ENCODE results near the gene KHK. TPM values are rescaled to one million over a fixed set of nuclear protein-coding genes. Genes with fewer than 3 reads are reported as not detected.

The KHK gene
- total RNA-seq, result 0.98 and 0.99 TPM in 2 replicates

DNA sequence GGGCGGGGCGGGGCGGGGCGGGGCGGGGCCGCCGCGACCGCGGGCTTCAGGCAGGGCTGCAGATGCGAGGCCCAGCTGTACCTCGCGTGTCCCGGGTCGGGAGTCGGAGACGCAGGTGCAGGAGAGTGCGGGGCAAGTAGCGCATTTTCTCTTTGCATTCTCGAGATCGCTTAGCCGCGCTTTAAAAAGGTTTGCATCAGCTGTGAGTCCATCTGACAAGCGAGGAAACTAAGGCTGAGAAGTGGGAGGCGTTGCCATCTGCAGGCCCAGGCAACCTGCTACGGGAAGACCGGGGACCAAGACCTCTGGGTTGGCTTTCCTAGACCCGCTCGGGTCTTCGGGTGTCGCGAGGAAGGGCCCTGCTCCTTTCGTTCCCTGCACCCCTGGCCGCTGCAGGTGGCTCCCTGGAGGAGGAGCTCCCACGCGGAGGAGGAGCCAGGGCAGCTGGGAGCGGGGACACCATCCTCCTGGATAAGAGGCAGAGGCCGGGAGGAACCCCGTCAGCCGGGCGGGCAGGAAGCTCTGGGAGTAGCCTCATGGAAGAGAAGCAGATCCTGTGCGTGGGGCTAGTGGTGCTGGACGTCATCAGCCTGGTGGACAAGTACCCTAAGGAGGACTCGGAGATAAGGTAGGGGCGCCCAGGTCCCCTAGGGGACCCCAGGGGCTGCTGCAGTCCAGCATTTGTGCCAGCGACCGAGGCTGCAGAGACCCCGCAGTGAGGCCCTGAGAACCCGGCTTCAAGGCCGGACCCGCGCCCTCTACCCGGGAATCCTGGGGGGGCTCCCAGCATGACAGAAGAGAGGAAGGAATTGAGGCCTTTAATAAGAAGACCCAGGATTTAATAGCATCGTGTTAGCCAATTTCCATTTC is at the start of gene KHK:
TSS of gene KHK (plus strand) at position 49 of the 870 bp plus-strand sequence. CDS start at position 537, 488 bp downstream.

DNA sequence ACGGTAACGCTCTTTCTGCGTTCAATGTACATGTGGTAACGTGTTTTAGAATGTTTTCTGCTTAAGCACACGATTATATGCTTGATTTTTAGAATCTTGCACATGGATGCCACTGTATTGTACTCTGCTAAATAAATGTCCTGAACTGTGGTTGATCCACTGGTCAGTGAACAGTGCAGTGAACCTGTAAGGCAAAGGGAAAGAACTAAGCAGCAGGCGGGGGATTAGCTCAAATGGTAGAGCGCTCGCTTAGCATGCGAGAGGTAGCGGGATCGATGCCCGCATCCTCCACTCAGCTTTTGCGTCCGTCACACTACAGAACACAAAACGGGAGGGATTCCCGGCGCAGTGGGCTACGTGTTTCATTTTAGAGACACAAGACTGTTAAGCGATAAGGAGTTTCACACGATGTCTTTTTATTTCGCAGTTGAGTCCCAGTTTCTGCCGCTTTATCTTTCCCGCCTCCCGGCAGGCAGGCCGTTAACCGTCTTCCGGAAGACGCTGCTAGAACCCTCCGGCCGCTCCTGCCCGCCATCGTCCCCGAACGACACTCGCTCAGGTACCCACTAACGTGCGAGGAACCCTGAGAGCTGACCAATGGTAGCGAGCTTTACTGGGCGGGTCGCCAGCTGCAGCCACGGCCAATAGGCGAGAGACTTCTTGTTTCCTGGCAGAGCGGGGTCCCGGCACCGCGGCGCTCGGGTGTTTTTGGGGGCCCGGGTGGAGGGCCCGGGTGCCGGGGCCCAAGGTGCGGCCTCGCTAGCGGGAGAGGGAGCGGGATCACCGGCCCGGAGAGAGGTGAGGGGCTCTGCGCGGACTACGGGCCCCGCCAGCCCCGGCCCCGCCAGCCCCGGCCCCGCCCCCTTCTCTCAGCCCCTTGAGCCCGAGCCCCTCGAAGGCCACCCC is 35.3 kb upstream of the KHK start, which contains the start of gene AGBL5:
TSS of gene AGBL5 (plus strand) at position 673 of the 906 bp plus-strand sequence. CDS start 1,291 bp downstream, outside the sequence.

DNA sequence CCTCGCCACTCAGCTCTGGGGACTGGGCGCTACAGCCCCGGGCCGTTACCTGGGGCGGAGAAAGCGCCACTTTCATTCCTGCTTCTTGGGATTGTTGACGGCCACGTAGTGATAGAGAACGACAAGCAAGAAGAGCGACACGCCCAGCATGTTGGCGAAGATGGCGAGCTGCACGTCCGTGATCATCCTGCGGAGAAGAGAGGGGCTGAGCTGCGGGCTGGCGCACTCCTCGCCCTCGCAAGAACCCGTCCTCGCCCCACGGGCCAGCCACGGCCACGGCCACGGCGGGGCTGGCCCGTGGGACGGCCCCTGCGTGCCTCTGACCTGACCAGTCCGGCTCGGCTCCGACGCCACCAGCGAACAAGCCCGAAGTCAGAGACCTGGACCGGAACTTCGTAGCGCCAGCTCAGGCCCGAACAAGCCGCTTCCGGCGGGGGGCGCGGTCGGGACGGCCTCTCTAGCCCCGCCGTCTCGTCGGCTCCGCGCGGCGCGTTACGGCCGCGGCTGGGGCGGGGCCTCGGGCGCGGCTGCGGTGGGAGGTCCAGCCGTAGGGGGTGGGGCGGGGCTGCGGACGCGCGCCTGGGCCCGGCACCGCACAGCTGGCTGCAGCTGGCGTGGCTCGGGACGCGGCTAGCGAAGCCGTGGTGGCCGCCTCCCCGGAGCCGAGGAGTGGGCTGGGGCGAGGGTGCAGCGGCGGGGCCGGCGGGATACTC is 15.1 kb upstream of the KHK start, which contains the start of gene OST4:
TSS of gene OST4 (minus strand) at position 378 of the 713 bp plus-strand sequence.

GRCh38 chr2:27078267-27079194 is 8.0 kb upstream of the KHK start, which contains the start of gene EMILIN1:
TSS of gene EMILIN1 (plus strand) at chr2:27078615. CDS start at chr2:27079066, 451 bp downstream.

DNA sequence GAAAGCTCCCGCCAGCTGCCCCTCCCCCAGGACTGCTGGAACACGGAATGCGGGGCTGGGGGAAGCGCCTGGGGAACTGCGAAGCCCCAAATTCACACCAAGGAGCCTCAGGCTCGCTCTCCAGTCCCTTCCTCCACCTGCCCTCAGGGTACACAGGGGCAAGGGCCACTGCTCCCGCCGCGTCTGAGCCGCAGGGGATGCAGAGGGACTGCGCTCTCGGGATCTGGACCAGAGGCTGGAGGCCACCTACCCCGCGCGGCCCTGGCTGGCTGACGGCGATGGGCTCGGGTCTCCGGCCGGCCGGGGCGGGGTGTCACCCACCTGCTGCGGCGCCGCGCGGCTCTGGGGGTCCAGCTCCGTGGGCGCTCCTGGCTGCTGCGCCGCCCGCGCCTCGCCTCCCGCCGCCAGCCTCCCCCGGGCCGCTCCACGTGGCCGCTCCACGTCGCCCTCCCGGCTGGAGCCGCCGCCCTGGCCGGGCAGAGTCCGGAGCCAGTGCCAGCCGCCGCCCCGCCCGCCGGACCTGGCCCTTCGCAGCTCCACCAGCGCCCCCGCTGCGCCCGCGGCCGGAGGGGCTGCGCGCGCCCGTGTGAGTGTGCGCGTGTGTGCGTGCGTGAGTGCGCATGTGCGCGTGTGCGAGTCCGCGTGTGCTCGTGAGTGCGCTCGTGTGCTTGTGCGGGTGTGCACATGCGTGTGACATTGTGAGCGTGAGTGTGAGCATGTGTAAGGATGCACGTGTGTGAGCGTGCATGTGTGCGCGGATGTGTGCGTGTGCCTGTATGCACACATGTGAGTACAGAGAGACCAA is 32.2 kb downstream of the KHK start, which contains the start of gene CGREF1:
TSS of gene CGREF1 (minus strand) at position 604 of the 805 bp plus-strand sequence. CDS start 14,762 bp downstream, outside the sequence.

GRCh38 chr2:27123302-27124150 is 37.0 kb downstream of the KHK start, which contains the start of gene ABHD1:
TSS of gene ABHD1 (plus strand) at chr2:27123815. CDS start at chr2:27123949, 134 bp downstream.

GRCh38 chr2:27133905-27134780 is 47.6 kb downstream of the KHK start, which contains the start of gene PREB:
TSS of gene PREB (minus strand) at chr2:27134636. CDS start at chr2:27134421, 215 bp downstream.

GRCh38 chr2:27139310-27139709 is 52.7 kb downstream of the KHK start, which contains the start of gene PRR30:
TSS of gene PRR30 (minus strand) at chr2:27139410. CDS start at chr2:27138329, 1,081 bp downstream.

GRCh38 chr2:27148801-27149439 is 62.3 kb downstream of the KHK start, which contains the start of gene TCF23:
TSS of gene TCF23 (plus strand) at chr2:27149004. CDS start at chr2:27149134, 130 bp downstream.

Other genes with a start within 250 kb of the KHK start
- not detected in 2 replicates for gene DPYSL5, start 238.6 kb upstream of the KHK start, total RNA-seq
- gene MAPRE3, start 116.1 kb upstream of the KHK start, total RNA-seq, result 7.6 and 11.7 TPM in 2 replicates
- gene TMEM214, start 53.8 kb upstream of the KHK start, total RNA-seq, result 45.8 and 49.5 TPM in 2 replicates
- gene AGBL5, start 35.1 kb upstream of the KHK start, total RNA-seq, result 17.8 and 23.9 TPM in 2 replicates
- gene OST4, start 15.1 kb upstream of the KHK start, total RNA-seq, result 378 and 636 TPM in 2 replicates
- 283 and 480 TPM in 2 replicates for gene EMILIN1, start 8.2 kb upstream of the KHK start, total RNA-seq
- gene CGREF1, start 32.4 kb downstream of the KHK start, total RNA-seq, result 30.5 and 40.8 TPM in 2 replicates
- 0.13 and 0.20 TPM in 2 replicates for gene ABHD1, start 37.0 kb downstream of the KHK start, total RNA-seq
- gene PREB, start 47.9 kb downstream of the KHK start, total RNA-seq, result 43.3 and 48.8 TPM in 2 replicates
- gene PRR30, start 52.6 kb downstream of the KHK start, total RNA-seq, result not detected in 2 replicates
- gene TCF23, start 62.2 kb downstream of the KHK start, total RNA-seq, result not detected in 2 replicates
- gene ATRAID, start 125.3 kb downstream of the KHK start, total RNA-seq, result 155 and 179 TPM in 2 replicates
- 17.2 and 25.6 TPM in 2 replicates for gene SLC5A6, start 125.5 kb downstream of the KHK start, total RNA-seq
- 37.3 and 75.5 TPM in 2 replicates for gene CAD, start 130.6 kb downstream of the KHK start, total RNA-seq
- gene SLC30A3, start 176.3 kb downstream of the KHK start, total RNA-seq, result 0.03 and 0.26 TPM in 2 replicates
- not detected in 2 replicates for gene DNAJC5G, start 188.7 kb downstream of the KHK start, total RNA-seq
- 0.10 TPM in 1 of 2 replicates, not detected in the other for gene TRIM54, start 195.7 kb downstream of the KHK start, total RNA-seq
- gene UCN, start 221.7 kb downstream of the KHK start, total RNA-seq, result 0.85 and 1.2 TPM in 2 replicates
- 71.7 and 83.5 TPM in 2 replicates for gene MPV17, start 236.3 kb downstream of the KHK start, total RNA-seq

Measured in smooth muscle cell of the pulmonary artery (primary cell).